Trophoblast cell (in vitro differentiated cells and primary cell): ENCODE data around the gene UGT1A5.

Source experiments
- DNase-seq, 2 donors: peaks; one replicate each; pipeline ENCODE4 v3.0.0-alpha.2; 2016
- H2AFZ ChIP-seq: 2 replicates; pipeline ENCODE4 v1.6.1; 2013; ENCODE audit warnings: low read length, moderate library complexity, mild to moderate bottlenecking; ENCODE audit not compliant: insufficient read depth, poor library complexity
- H2AK5ac ChIP-seq: 2 replicates; pipeline ENCODE4 v1.6.1; 2013; ENCODE audit warnings: mild to moderate bottlenecking, low read length
- H2BK120ac ChIP-seq: 2 replicates; pipeline ENCODE4 v1.6.1; 2013; ENCODE audit warnings: low read length, mild to moderate bottlenecking, moderate library complexity; ENCODE audit not compliant: insufficient read depth, poor library complexity
- H2BK12ac ChIP-seq: 2 replicates; pipeline ENCODE4 v1.6.1; 2013; ENCODE audit warnings: mild to moderate bottlenecking, low read length, moderate library complexity
- H2BK5ac ChIP-seq: 2 replicates; pipeline ENCODE4 v1.6.1; 2013; ENCODE audit warnings: low read length, low read depth, moderate library complexity, mild to moderate bottlenecking; ENCODE audit not compliant: poor library complexity
- H3K14ac ChIP-seq: 2 replicates; pipeline ENCODE4 v1.6.1; 2013; ENCODE audit warnings: mild to moderate bottlenecking, low read length
- H3K18ac ChIP-seq: 2 replicates; pipeline ENCODE4 v1.6.1; 2013; ENCODE audit warnings: mild to moderate bottlenecking, low read length
- H3K23ac ChIP-seq: 2 replicates; pipeline ENCODE4 v1.6.1; 2013; ENCODE audit warnings: low read length
- H3K27ac ChIP-seq: 2 replicates; pipeline ENCODE4 v1.5.1; 2013; ENCODE audit warnings: low read depth, mild to moderate bottlenecking, inconsistent platforms, low read length, moderate library complexity
- H3K27me3 ChIP-seq: 2 replicates; pipeline ENCODE4 v1.6.1; 2013; ENCODE audit warnings: inconsistent platforms, mild to moderate bottlenecking, low read length, moderate library complexity; ENCODE audit not compliant: insufficient read depth
- H3K36me3 ChIP-seq, 2 experiments: 1 replicate in 1 of 2; 2 replicates in 1 of 2; pipeline ENCODE4 v1.6.1; 2013; ENCODE audit warnings: low read length in 2 of 2, mild to moderate bottlenecking in 2 of 2, moderate library complexity in 1 of 2; ENCODE audit not compliant: insufficient read depth in 2 of 2, control insufficient read depth in 1 of 2
- H3K4ac ChIP-seq: 2 replicates; pipeline ENCODE4 v1.6.1; 2013; ENCODE audit warnings: low read depth, mild to moderate bottlenecking, low read length, moderate library complexity
- H3K4me1 ChIP-seq, 2 experiments: 1 replicate in 1 of 2; 2 replicates in 1 of 2; pipeline ENCODE4 v1.6.1; 2013; ENCODE audit warnings: low read length in 2 of 2, mild to moderate bottlenecking in 2 of 2, moderate library complexity in 1 of 2; ENCODE audit not compliant: insufficient read depth in 2 of 2, control insufficient read depth in 1 of 2
- H3K4me2 ChIP-seq: 2 replicates; pipeline ENCODE4 v1.6.1; 2013; ENCODE audit warnings: inconsistent platforms, mild to moderate bottlenecking, low read length, moderate library complexity
- H3K4me3 ChIP-seq: 2 replicates; pipeline ENCODE4 v1.5.1; 2013; ENCODE audit warnings: mild to moderate bottlenecking, low read depth, low read length, inconsistent platforms
- H3K79me1 ChIP-seq: one replicate; pipeline ENCODE4 v1.6.1; 2013; ENCODE audit warnings: low read length
- H3K79me2 ChIP-seq: 2 replicates; pipeline ENCODE4 v1.6.1; 2013; ENCODE audit warnings: low read length, mild to moderate bottlenecking; ENCODE audit not compliant: control insufficient read depth, insufficient read depth, poor library complexity
- H3K9ac ChIP-seq: 2 replicates; pipeline ENCODE4 v1.6.1; 2013; ENCODE audit warnings: mild to moderate bottlenecking, low read length
- H3K9me3 ChIP-seq: 2 replicates; pipeline ENCODE4 v1.6.1; 2013; ENCODE audit warnings: low read depth, mild to moderate bottlenecking, control low read depth, inconsistent platforms, low read length; ENCODE audit not compliant: insufficient read depth
- H4K12ac ChIP-seq: 2 replicates; pipeline ENCODE4 v1.6.1; 2013; ENCODE audit warnings: low read depth, mild to moderate bottlenecking, low read length, moderate library complexity
- H4K8ac ChIP-seq: 2 replicates; pipeline ENCODE4 v1.6.1; 2013; ENCODE audit warnings: low read depth, mild to moderate bottlenecking, low read length, moderate library complexity
- H4K91ac ChIP-seq: one replicate; pipeline ENCODE4 v1.6.1; 2013; ENCODE audit warnings: low read depth, mild to moderate bottlenecking, low read length, moderate library complexity
- WGBS: extraction: QIAGEN DNeasy Blood & Tissue Kit; methylation state at CpG from one replicate; pipeline ENCODE4 v1.1.7; 2013; ENCODE audit warnings: missing lambda C conversion rate; ENCODE audit not compliant: insufficient read length, insufficient coverage; ENCODE audit errors: extremely low coverage; 5-methylcytosine and 5-hydroxymethylcytosine counted together

UGT1A5 gene

GRCh38 chr2:233672886-233673285 lies 39.8 kb upstream of the UGT1A5 start:
- Histone ChIP-seq H3K27me3 (no peaks in the 10 kb centered on the region), H4K91ac (no peak overlapping the region), H3K4ac (no peak overlapping the region), H3K18ac (no peak overlapping the region), H3K9ac (no peak overlapping the region), H2BK12ac (no peak overlapping the region), H3K4me1 (no peaks in the 10 kb centered on the region), H2BK120ac (no peak overlapping the region), H3K4me2 (no peak overlapping the region), H3K14ac (no peak overlapping the region), H3K27ac (no peak overlapping the region), H3K79me1 (no peaks in the 10 kb centered on the region), H3K9me3 (no peaks in the 10 kb centered on the region), H2AK5ac (no peak overlapping the region), H3K4me3 (no peak overlapping the region), H4K8ac (no peak overlapping the region), H3K79me2 (no peaks in the 10 kb centered on the region), H2BK5ac (no peak overlapping the region), H3K36me3 (no peaks in the 10 kb centered on the region), H4K12ac (no peak overlapping the region), H3K23ac (no peak overlapping the region), H2AFZ (no peak overlapping the region)
- WGBS = no CpG with 5 or more reads among the region's 3 CpGs
- no peak for DNase-seq

- Histone ChIP-seq H3K14ac (no peak overlapping the region), H3K79me1 (no peaks in the 10 kb centered on the region), H2BK120ac (no peak overlapping the region), H3K9ac (no peak overlapping the region), H3K23ac (no peak overlapping the region), H3K4me3 (no peak overlapping the region), H3K27me3 (no peaks in the 10 kb centered on the region), H4K8ac (no peak overlapping the region), H2AK5ac (no peak overlapping the region), H3K4me1 (no peaks in the 10 kb centered on the region), H3K27ac (no peak overlapping the region), H4K91ac (no peak overlapping the region), H2BK12ac (no peak overlapping the region), H3K4me2 (no peak overlapping the region), H3K4ac (no peak overlapping the region), H4K12ac (no peak overlapping the region), H3K9me3 (no peaks in the 10 kb centered on the region), H3K18ac (no peak overlapping the region), H3K79me2 (no peaks in the 10 kb centered on the region), H2AFZ (no peak overlapping the region), H3K36me3 (no peaks in the 10 kb centered on the region), H2BK5ac (no peak overlapping the region)
- no peak for DNase-seq
Measured at GRCh38 chr2:233673896-233674295, 38.8 kb upstream of the UGT1A5 start.

- no peaks in the 10 kb centered on the region for H3K9me3 ChIP-seq
- H4K91ac ChIP-seq = no peak overlapping the region
- no peaks in the 10 kb centered on the region for H3K4me1 ChIP-seq
- no peak overlapping the region for H3K9ac ChIP-seq
- H3K4me2 ChIP-seq = no peak overlapping the region
- no peak overlapping the region for H2BK5ac ChIP-seq
- WGBS = no CpG with 5 or more reads among the region's 1 CpG
- no peak overlapping the region for H3K23ac ChIP-seq
- no peaks in the 10 kb centered on the region for H3K79me2 ChIP-seq
- H2BK120ac ChIP-seq = no peak overlapping the region
- H4K8ac ChIP-seq = no peak overlapping the region
- no peak overlapping the region for H3K4ac ChIP-seq
- no peaks in the 10 kb centered on the region for H3K36me3 ChIP-seq
- no peaks in the 10 kb centered on the region for H3K79me1 ChIP-seq
- no peak for DNase-seq
- no peak overlapping the region for H2AFZ ChIP-seq
- H4K12ac ChIP-seq = no peak overlapping the region
- no peak overlapping the region for H2BK12ac ChIP-seq
- no peaks in the 10 kb centered on the region for H3K27me3 ChIP-seq
- H3K14ac ChIP-seq = no peak overlapping the region
- no peak overlapping the region for H2AK5ac ChIP-seq
- H3K18ac ChIP-seq = no peak overlapping the region
- no peak overlapping the region for H3K27ac ChIP-seq
- H3K4me3 ChIP-seq = no peak overlapping the region
Measured at GRCh38 chr2:233674314-233674713, 38.4 kb upstream of the UGT1A5 start.

- Histone ChIP-seq H3K9ac (no peak overlapping the region), H2AFZ (no peak overlapping the region), H3K23ac (no peak overlapping the region), H3K9me3 (no peaks in the 10 kb centered on the region), H3K36me3 (no peaks in the 10 kb centered on the region), H3K4ac (no peak overlapping the region), H2BK12ac (no peak overlapping the region), H2BK5ac (no peak overlapping the region), H3K4me3 (no peak overlapping the region), H3K18ac (no peak overlapping the region), H2AK5ac (no peak overlapping the region), H3K27ac (no peak overlapping the region), H3K14ac (no peak overlapping the region), H3K4me2 (no peak overlapping the region), H4K91ac (no peak overlapping the region), H3K79me1 (no peaks in the 10 kb centered on the region), H3K4me1 (no peaks in the 10 kb centered on the region), H3K79me2 (no peaks in the 10 kb centered on the region), H2BK120ac (no peak overlapping the region), H3K27me3 (no peaks in the 10 kb centered on the region), H4K8ac (no peak overlapping the region), H4K12ac (no peak overlapping the region)
- WGBS = no CpG with 5 or more reads among the region's 4 CpGs
- no peak for DNase-seq
Measured at GRCh38 chr2:233674995-233675394, 37.7 kb upstream of the UGT1A5 start.
